ENCODE measurements around the gene FAM171A2.
"Not testable (repeated sequence)": the region's sequence is repeated elsewhere in the genome, so short reads cannot be mapped to it uniquely, and the experiment has no call there.

Gene FAM171A2

GRCh38 chr17:44383363-44383762, 19.7 kb upstream of the FAM171A2 start:
- DNase-seq: no peak

- no peak for DNase-seq
Observed at GRCh38 chr17:44382917-44383316, 19.3 kb upstream of the FAM171A2 start.

- DNase-seq: no peak
Observed at GRCh38 chr17:44381810-44382305, 18.2 kb upstream of the FAM171A2 start.

- no peak for DNase-seq
Observed at GRCh38 chr17:44380767-44381166, 17.1 kb upstream of the FAM171A2 start.

- no peak for DNase-seq
Observed at GRCh38 chr17:44379887-44380286, 16.2 kb upstream of the FAM171A2 start.

GRCh38 chr17:44378171-44378705, 14.6 kb upstream of the FAM171A2 start:
- no peak for DNase-seq

GRCh38 chr17:44376779-44377178, 13.1 kb upstream of the FAM171A2 start:
- DNase-seq: no peak

GRCh38 chr17:44376124-44376523, 12.5 kb upstream of the FAM171A2 start:
- no peak for DNase-seq

- no peak for DNase-seq
Observed at GRCh38 chr17:44375196-44376017, 11.8 kb upstream of the FAM171A2 start.

- DNase-seq: no peak
Observed at GRCh38 chr17:44374306-44375195, 10.9 kb upstream of the FAM171A2 start.

GRCh38 chr17:44372036-44372435, 8.4 kb upstream of the FAM171A2 start:
- no peak for DNase-seq

- DNase-seq: not testable (repeated sequence)
Observed at GRCh38 chr17:44369414-44370023, 5.9 kb upstream of the FAM171A2 start.

- DNase-seq: not testable (repeated sequence)
Observed at GRCh38 chr17:44368391-44369243, 5.0 kb upstream of the FAM171A2 start.

GRCh38 chr17:44367231-44367979, 3.8 kb upstream of the FAM171A2 start:
- no peak for DNase-seq

GRCh38 chr17:44365051-44365450, 1.4 kb upstream of the FAM171A2 start:
- not testable (repeated sequence) for DNase-seq

GRCh38 chr17:44362949-44363612, 572 bp downstream of the FAM171A2 start:
- no peak for DNase-seq

GRCh38 chr17:44362459-44362948, 1.1 kb downstream of the FAM171A2 start:
- DNase-seq: no peak

- no peak for DNase-seq
Observed at GRCh38 chr17:44361292-44362260, 2.1 kb downstream of the FAM171A2 start.

- no peak for DNase-seq
Observed at GRCh38 chr17:44360826-44361225, 2.8 kb downstream of the FAM171A2 start.
